AG04449 (cell line): Measurements from ENCODE around the gene HSFX4.
"Not testable (repeated sequence)": the region's sequence is repeated elsewhere in the genome, so short reads cannot be mapped to it uniquely, and the experiment has no call there.

Experiments used
- CTCF ChIA-PET: fragments of 350-600 bp; formaldehyde crosslinking; extraction: SDS; loops from one replicate; lab custom pipeline; 2021; ENCODE audit warnings: antibody characterized with exemption; lab: Yijun Ruan, JAX
- POLR2A ChIA-PET: fragments of 400-600, 350-600 bp; formaldehyde crosslinking; extraction: SDS; loops from one replicate; lab custom pipeline; 2020; ENCODE audit warnings: antibody characterized with exemption, inconsistent platforms; lab: Yijun Ruan, JAX
- DNase-seq: peaks from one replicate; pipeline ENCODE4 v3.0.0-alpha.2; 2010; ENCODE audit warnings: low read depth, low spot score
- H3K4me3 ChIP-seq: 2 replicates; pipeline ENCODE4 v1.5.1; 2011; ENCODE audit warnings: low read depth, mild to moderate bottlenecking, control low read depth, low read length
- CTCF ChIP-seq: IDR thresholded peaks from one replicate; pipeline ENCODE4 v1.5.1; 2011; ENCODE audit warnings: mild to moderate bottlenecking, moderate library complexity, low read length, control low read depth, inconsistent platforms; ENCODE audit not compliant: insufficient read depth; ENCODE audit errors: missing control alignments

HSFX4 gene

GRCh38 chrX:149929400-149929799 lies at the start of gene HSFX4:
TSS of gene HSFX4 (plus strand) at chrX:149929573. CDS start at chrX:149929645, 72 bp downstream.
- POLR2A ChIA-PET, CTCF ChIA-PET, H3K4me3 ChIP-seq, DNase-seq: not testable (repeated sequence)

DNA sequence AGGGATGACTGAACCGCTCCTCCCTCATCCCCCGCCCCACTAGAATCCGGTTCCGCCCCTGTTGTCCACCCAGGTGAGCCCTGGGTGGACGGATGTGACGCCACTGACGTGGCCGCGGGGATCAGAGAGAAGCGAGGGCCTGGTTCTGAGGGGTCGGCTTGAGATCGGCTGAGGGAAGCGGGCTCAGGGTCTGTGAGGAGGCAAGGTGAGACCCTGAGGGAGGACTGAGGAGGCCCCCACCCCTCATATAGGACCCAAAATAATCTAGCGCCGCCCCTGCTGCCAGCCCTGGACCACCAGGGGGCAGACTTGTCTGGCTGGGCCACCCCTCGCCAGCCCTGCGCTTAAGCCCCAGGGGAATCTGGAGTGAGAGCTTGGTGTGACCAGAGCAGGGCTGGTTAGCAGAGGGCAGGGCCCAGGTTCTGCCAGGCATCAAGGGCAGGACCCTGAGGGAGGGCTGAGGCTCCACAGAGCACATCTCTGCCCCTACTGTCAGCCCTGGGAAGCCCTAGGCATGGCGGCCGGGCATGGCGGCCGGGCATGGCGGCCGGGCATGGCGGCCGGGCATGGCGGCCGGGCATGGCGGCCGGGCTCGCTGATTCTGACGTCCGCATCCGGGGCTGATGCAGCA lies 48.2 kb upstream of the HSFX4 start, which contains the start of gene MAGEA8:
Gene MAGEA8, plus strand, starts transcription at position 103 of the 631 bp plus-strand sequence. CDS start 3,090 bp downstream, outside the sequence.
- ChIA-PET POLR2A (no interaction called here), CTCF (no interaction called here)
- H3K4me3 ChIP-seq: no peak within 1 kb of the TSS
- DNase-seq: no peak
- TF ChIP-seq CTCF: no peak

DNA sequence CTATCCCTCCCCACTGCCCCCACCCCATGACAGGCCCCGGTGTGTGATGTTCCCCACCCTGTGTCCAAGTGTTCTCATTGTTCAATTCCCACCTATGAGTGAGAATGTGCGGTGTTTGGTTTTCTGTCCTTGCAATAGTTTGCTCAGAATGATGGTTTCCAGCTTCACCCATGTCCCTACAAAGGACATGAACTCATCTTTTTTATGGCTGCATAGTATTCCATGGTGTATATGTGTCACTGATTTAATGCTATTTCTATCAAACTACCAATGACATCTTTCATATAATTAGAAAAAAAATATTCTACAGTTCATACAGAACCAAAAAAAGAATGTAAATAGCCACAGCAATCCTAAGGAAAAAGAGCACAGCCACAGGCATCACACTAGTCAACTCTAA lies 38.5 kb upstream of the HSFX4 start:
- CTCF ChIA-PET, H3K4me3 ChIP-seq, POLR2A ChIA-PET, DNase-seq: not testable (repeated sequence)

GRCh38 chrX:149898554-149898953 lies 30.8 kb upstream of the HSFX4 start:
- no peak for TF ChIP-seq CTCF
- H3K4me3 ChIP-seq: no peak overlapping the region
- no peak for DNase-seq
- ChIA-PET POLR2A (no interaction called here), CTCF (no interaction called here)

DNA sequence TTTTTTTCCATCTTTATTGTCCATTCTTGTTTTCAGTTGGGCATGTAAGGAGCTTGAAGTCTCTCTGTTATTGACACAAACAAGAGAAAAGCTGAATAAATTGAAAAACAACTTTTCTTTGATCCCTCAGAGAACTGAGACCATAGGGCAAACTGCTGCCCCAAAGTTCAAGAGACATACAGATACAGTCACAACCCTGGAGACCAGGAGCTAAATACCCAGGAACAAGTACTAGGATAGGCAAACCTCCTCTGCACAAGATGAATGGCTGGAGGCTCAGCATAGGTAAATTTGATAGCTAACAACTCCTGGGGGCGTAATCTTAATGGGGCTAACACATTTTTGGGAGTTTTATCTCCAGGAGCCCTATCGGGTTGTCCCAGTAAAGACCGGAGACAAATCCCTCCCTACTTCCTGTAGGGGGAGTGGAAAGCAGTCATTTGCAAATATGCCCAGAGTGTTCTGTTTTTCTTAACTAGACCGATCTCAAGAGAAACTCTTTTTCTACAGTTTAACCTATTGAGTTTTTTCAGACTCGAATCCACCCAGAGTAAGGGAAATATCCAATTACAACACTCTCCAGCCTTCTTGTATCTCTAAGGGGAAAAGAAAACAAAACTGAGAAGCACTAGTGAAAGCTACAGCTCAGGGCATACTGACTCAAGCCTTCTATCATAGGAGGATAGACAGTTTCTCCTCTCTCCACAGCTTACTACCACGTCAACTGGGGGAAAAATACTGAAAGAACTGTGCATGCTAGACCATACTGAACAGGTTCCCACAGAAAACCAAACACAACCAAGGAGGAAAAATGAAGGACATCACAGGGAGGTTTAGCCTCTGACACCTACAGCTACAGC lies 25.3 kb upstream of the HSFX4 start:
- TF ChIP-seq CTCF: no peak
- POLR2A ChIA-PET: no interaction called here
- no peak overlapping the region for H3K4me3 ChIP-seq
- DNase-seq: no peak
- CTCF ChIA-PET: interaction anchor here (2.3 kb wide), 1 partner anchor 34 kb away, joined by 6 read pairs; the partner anchor contains the start of gene EOLA2

- ChIA-PET CTCF (no interaction called here), POLR2A (no interaction called here)
- no peak for DNase-seq
- H3K4me3 ChIP-seq: no peak overlapping the region
- no peak for TF ChIP-seq CTCF
Measured at GRCh38 chrX:149908308-149908707, 21.1 kb upstream of the HSFX4 start.

GRCh38 chrX:149908727-149909126 lies 20.6 kb upstream of the HSFX4 start:
- ChIA-PET POLR2A (no interaction called here), CTCF (no interaction called here)
- no peak for TF ChIP-seq CTCF
- no peak overlapping the region for H3K4me3 ChIP-seq
- no peak for DNase-seq
